A673 (cell line): ENCODE measurements around the gene BABAM2. TPM values are rescaled to one million over a fixed set of nuclear protein-coding genes. Genes with fewer than 3 reads are reported as not detected.

Source experiments
- BruUV-seq: library from RNA; stranded (reverse); fragments of 400-500 nt; replicated peaks from 2 replicates; lab custom pipeline; 2021; lab: Mats Ljungman, UMichigan
- CTCF ChIA-PET: fragments of 300-600 bp; sonication (Branson Sonifier 250); formaldehyde crosslinking; loops from one replicate; lab custom pipeline; 2022; ENCODE audit warnings: antibody characterized with exemption; lab: Charles Lee
- POLR2A ChIA-PET: fragments of 300-600 bp; sonication (Branson Sonifier 250); formaldehyde crosslinking; loops from one replicate; lab custom pipeline; 2022; ENCODE audit warnings: antibody characterized with exemption; ENCODE audit not compliant: low non-redundant PET; lab: Charles Lee
- DNase-seq: peaks from one replicate; pipeline ENCODE4 v3.0.0-alpha.2; 2015; ENCODE audit warnings: low spot score
- H3K27ac ChIP-seq: fragments of 200-600 bp; sonication (generic); 2 replicates; pipeline ENCODE4 v1.5.1; 2016; ENCODE audit warnings: mixed run types, low read depth, mild to moderate bottlenecking, mixed read lengths, antibody characterized with exemption, low read length; ENCODE audit not compliant: poor library complexity, severe bottlenecking
- H3K27me3 ChIP-seq: fragments of 200-600 bp; sonication (generic); replicated peaks from 2 replicates; pipeline ENCODE4 v1.6.1; 2017; ENCODE audit warnings: mixed run types, low read depth, mild to moderate bottlenecking, mixed read lengths, antibody characterized with exemption, low read length; ENCODE audit not compliant: insufficient read depth, poor library complexity
- H3K36me3 ChIP-seq: fragments of 200-600 bp; sonication (generic); 2 replicates; pipeline ENCODE4 v1.6.1; 2016; ENCODE audit warnings: mixed run types, mild to moderate bottlenecking, mixed read lengths, antibody characterized with exemption, low read length; ENCODE audit not compliant: insufficient read depth, poor library complexity, severe bottlenecking
- H3K4me1 ChIP-seq: fragments of 200-600 bp; sonication (generic); 2 replicates; pipeline ENCODE4 v1.6.1; 2017; ENCODE audit warnings: mixed run types, mild to moderate bottlenecking, mixed read lengths, antibody characterized with exemption, low read length; ENCODE audit not compliant: insufficient read depth, poor library complexity, severe bottlenecking
- H3K4me3 ChIP-seq: fragments of 200-600 bp; sonication (generic); 2 replicates; pipeline ENCODE4 v1.5.1; 2016; ENCODE audit warnings: low read depth, mixed run types, mild to moderate bottlenecking, mixed read lengths, low read length; ENCODE audit not compliant: poor library complexity, severe bottlenecking
- H3K9me3 ChIP-seq: fragments of 200-600 bp; sonication (generic); 2 replicates; pipeline ENCODE4 v1.6.1; 2016; ENCODE audit warnings: mixed run types, low read depth, mild to moderate bottlenecking, mixed read lengths, antibody characterized with exemption, low read length; ENCODE audit not compliant: poor library complexity, severe bottlenecking
- EZH2 ChIP-seq: fragments of 200-600 bp; sonication (generic); IDR thresholded peaks from 2 replicates; pipeline ENCODE4 v1.6.1; 2017; ENCODE audit warnings: borderline replicate concordance, low read depth, mild to moderate bottlenecking, mixed read lengths, antibody characterized with exemption, low read length; ENCODE audit not compliant: poor library complexity, severe bottlenecking
- intact Hi-C: fragments of 100-400 bp; cut with micrococcal nuclease; formaldehyde crosslinking; loops from one replicate; pipeline ENCODE4 v1.10.0; 2022; ENCODE audit not compliant: unreplicated experiment
- total RNA-seq: library from RNA; stranded (reverse); gene quantifications from 2 replicates; pipeline ENCODE4 v1.2.3, GENCODE V29; 2021
- TF ChIP-seq, protein P1 (sequence below): fragments of 300-800, 200-600 bp; sonication (generic); conservative IDR thresholded peaks from 2 replicates; pipeline ENCODE4 v1.5.1; 2017; ENCODE audit warnings: low read depth, mild to moderate bottlenecking, antibody characterized with exemption, low read length, moderate library complexity, mixed read lengths

Gene BABAM2
- total RNA-seq, 1 experiment from 2014 or later = 21.8 TPM

GRCh38 chr2:28351621-28352020, 461.1 kb downstream of the BABAM2 start:
- DNase-seq = no peak
- BruUV-seq = no TSS peak
- H3K4me1 ChIP-seq = no peaks in the 10 kb centered on the region
- ChIA-PET POLR2A (no interaction called here), CTCF (no interaction called here)
- H3K36me3 ChIP-seq = no peaks in the 10 kb centered on the region
- TF ChIP-seq, protein P1, sequence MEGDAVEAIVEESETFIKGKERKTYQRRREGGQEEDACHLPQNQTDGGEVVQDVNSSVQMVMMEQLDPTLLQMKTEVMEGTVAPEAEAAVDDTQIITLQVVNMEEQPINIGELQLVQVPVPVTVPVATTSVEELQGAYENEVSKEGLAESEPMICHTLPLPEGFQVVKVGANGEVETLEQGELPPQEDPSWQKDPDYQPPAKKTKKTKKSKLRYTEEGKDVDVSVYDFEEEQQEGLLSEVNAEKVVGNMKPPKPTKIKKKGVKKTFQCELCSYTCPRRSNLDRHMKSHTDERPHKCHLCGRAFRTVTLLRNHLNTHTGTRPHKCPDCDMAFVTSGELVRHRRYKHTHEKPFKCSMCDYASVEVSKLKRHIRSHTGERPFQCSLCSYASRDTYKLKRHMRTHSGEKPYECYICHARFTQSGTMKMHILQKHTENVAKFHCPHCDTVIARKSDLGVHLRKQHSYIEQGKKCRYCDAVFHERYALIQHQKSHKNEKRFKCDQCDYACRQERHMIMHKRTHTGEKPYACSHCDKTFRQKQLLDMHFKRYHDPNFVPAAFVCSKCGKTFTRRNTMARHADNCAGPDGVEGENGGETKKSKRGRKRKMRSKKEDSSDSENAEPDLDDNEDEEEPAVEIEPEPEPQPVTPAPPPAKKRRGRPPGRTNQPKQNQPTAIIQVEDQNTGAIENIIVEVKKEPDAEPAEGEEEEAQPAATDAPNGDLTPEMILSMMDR = no peak
- TF ChIP-seq EZH2 = no peak
- no peak overlapping the region for H3K4me3 ChIP-seq
- intact Hi-C loops = no loop called here
- no peak overlapping the region for H3K27ac ChIP-seq
- H3K27me3 ChIP-seq = no peaks in the 10 kb centered on the region
- H3K9me3 ChIP-seq = no peaks in the 10 kb centered on the region

- no TSS peak for BruUV-seq
- POLR2A ChIA-PET = no interaction called here
Observed at GRCh38 chr2:28352104-28352503, 461.6 kb downstream of the BABAM2 start.

DNA sequence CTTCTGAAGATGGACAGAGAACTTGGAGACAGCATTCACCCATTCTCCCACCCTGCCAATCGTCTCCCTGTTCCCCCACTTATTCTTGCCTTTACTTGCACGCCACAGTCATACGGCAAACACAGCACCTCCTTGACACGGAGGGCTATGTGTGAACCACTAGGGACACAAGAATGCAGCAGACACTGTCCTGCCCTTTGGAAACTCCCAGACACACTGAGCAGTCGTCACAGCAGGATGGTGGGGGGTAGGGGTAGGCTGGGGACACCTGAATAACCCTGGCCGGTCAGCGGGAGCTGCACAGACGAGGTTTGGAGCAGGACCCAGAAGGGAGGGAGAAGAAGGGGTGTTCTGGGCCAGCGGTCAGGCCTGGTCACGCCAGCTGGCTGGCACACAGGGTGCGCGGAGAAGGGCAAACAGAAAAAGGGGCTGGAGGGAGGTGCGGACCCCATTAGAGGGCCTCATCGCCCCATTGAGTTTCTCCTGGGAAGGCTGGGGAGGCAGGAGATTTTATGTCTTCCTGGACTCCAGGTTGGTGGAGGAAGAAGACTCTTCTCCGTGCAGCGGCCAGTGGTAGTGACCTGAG, 462.2 kb downstream of the BABAM2 start:
- ChIA-PET POLR2A (no interaction called here), CTCF (no interaction called here)
- Histone ChIP-seq H3K27me3 (no peaks in the 10 kb centered on the region), H3K4me3 (no peak overlapping the region), H3K36me3 (no peaks in the 10 kb centered on the region), H3K9me3 (no peaks in the 10 kb centered on the region), H3K27ac (no peak overlapping the region), H3K4me1 (no peaks in the 10 kb centered on the region)
- TF ChIP-seq EZH2 = no peak
- TF ChIP-seq, protein P1 = no peak
- intact Hi-C loops = no loop called here
- DNase-seq = no peak
- BruUV-seq = no TSS peak

More at GRCh38 chr2:28352104-28352503, 461.6 kb downstream of the BABAM2 start:
- Histone ChIP-seq H3K27ac (no peak overlapping the region), H3K27me3 (no peaks in the 10 kb centered on the region), H3K36me3 (no peaks in the 10 kb centered on the region), H3K4me1 (no peaks in the 10 kb centered on the region), H3K4me3 (no peak overlapping the region), H3K9me3 (no peaks in the 10 kb centered on the region)
- intact Hi-C loops = no loop called here
- CTCF ChIA-PET = no interaction called here
- TF ChIP-seq, protein P1 = no peak
- no peak for TF ChIP-seq EZH2
- no peak for DNase-seq
